ENCODE data around the gene LRMDA.

The LRMDA gene

GRCh38 chr10:75552171-75552570 lies 120.7 kb downstream of the LRMDA start:
- no peak overlapping the region for H3K27ac ChIP-seq (ENCODE audit: low read length)
- DNase-seq (no peak), ATAC-seq (ENCODE audit: insufficient read depth, low read depth) (no peak)
- no peak overlapping the region for H3K4me2 ChIP-seq (ENCODE audit: insufficient read depth, low read length)
- no peaks in the 10 kb centered on the region for H3K27me3 ChIP-seq (ENCODE audit: insufficient read depth, low read length, poor library complexity)
- H4K20me1 ChIP-seq (ENCODE audit: insufficient read depth, low read length) = no peaks in the 10 kb centered on the region
- H3K4me3 ChIP-seq (ENCODE audit: low read depth in 1 of 2, low read length in 2 of 2) = no peak overlapping the region
- TF ChIP-seq EZH2 (IDR thresholded peaks at IDR 0.05; ENCODE audit: borderline replicate concordance, low read depth, low read length, severe bottlenecking) (no peak), CTCF (IDR thresholded peaks at IDR 0.05; ENCODE audit: borderline replicate concordance, extremely low read depth, low read length, poor library complexity, severe bottlenecking) (no peak)
- no peaks in the 10 kb centered on the region for H3K4me1 ChIP-seq (ENCODE audit: insufficient read depth, low read length)
- H3K79me2 ChIP-seq (ENCODE audit: insufficient read depth, low read length) = no peaks in the 10 kb centered on the region
- H2AFZ ChIP-seq (ENCODE audit: low read depth, low read length) = no peak overlapping the region
- no peak overlapping the region for H3K9ac ChIP-seq (ENCODE audit: low read depth, low read length)
- no peaks in the 10 kb centered on the region for H3K9me3 ChIP-seq (ENCODE audit: insufficient read depth, low read length, severe bottlenecking)
- no peaks in the 10 kb centered on the region for H3K36me3 ChIP-seq (ENCODE audit: insufficient read depth, low read length)

GRCh38 chr10:75553550-75553949 lies 122.1 kb downstream of the LRMDA start:
- DNase-seq = no peak
- H3K36me3 ChIP-seq (ENCODE audit: insufficient read depth, low read length) = no peaks in the 10 kb centered on the region
- H3K27me3 ChIP-seq (ENCODE audit: insufficient read depth, low read length, poor library complexity) = no peaks in the 10 kb centered on the region
- no peaks in the 10 kb centered on the region for H3K9me3 ChIP-seq (ENCODE audit: insufficient read depth, low read length, severe bottlenecking)
- no peaks in the 10 kb centered on the region for H3K79me2 ChIP-seq (ENCODE audit: insufficient read depth, low read length)
- H2AFZ ChIP-seq (ENCODE audit: low read depth, low read length) = no peak overlapping the region
- no peak overlapping the region for H3K4me3 ChIP-seq (ENCODE audit: low read depth in 1 of 2, low read length in 2 of 2)
- no peak for ATAC-seq (ENCODE audit: insufficient read depth, low read depth)
- TF ChIP-seq EZH2 (IDR thresholded peaks at IDR 0.05; ENCODE audit: borderline replicate concordance, low read depth, low read length, severe bottlenecking) (no peak), CTCF (IDR thresholded peaks at IDR 0.05; ENCODE audit: borderline replicate concordance, extremely low read depth, low read length, poor library complexity, severe bottlenecking) (no peak)
- H3K4me2 ChIP-seq (ENCODE audit: insufficient read depth, low read length) = no peak overlapping the region
- no peak overlapping the region for H3K9ac ChIP-seq (ENCODE audit: low read depth, low read length)
- H4K20me1 ChIP-seq (ENCODE audit: insufficient read depth, low read length) = no peaks in the 10 kb centered on the region
- H3K27ac ChIP-seq (ENCODE audit: low read length) = no peak overlapping the region
- H3K4me1 ChIP-seq (ENCODE audit: insufficient read depth, low read length) = no peaks in the 10 kb centered on the region

GRCh38 chr10:75555323-75555722 lies 123.9 kb downstream of the LRMDA start:
- Histone ChIP-seq H3K4me3 (ENCODE audit: low read depth in 1 of 2, low read length in 2 of 2) (no peak overlapping the region), H3K79me2 (ENCODE audit: insufficient read depth, low read length) (no peaks in the 10 kb centered on the region), H2AFZ (ENCODE audit: low read depth, low read length) (no peak overlapping the region), H3K9ac (ENCODE audit: low read depth, low read length) (no peak overlapping the region), H3K27ac (ENCODE audit: low read length) (no peak overlapping the region), H3K27me3 (ENCODE audit: insufficient read depth, low read length, poor library complexity) (no peaks in the 10 kb centered on the region), H4K20me1 (ENCODE audit: insufficient read depth, low read length) (no peaks in the 10 kb centered on the region), H3K36me3 (ENCODE audit: insufficient read depth, low read length) (no peaks in the 10 kb centered on the region), H3K4me1 (ENCODE audit: insufficient read depth, low read length) (no peaks in the 10 kb centered on the region), H3K9me3 (ENCODE audit: insufficient read depth, low read length, severe bottlenecking) (no peaks in the 10 kb centered on the region), H3K4me2 (ENCODE audit: insufficient read depth, low read length) (no peak overlapping the region)
- TF ChIP-seq EZH2 (IDR thresholded peaks at IDR 0.05; ENCODE audit: borderline replicate concordance, low read depth, low read length, severe bottlenecking) (no peak), CTCF (IDR thresholded peaks at IDR 0.05; ENCODE audit: borderline replicate concordance, extremely low read depth, low read length, poor library complexity, severe bottlenecking) (no peak)
- DNase-seq (no peak), ATAC-seq (ENCODE audit: insufficient read depth, low read depth) (no peak)

- Histone ChIP-seq H2AFZ (ENCODE audit: low read depth, low read length) (no peak overlapping the region), H4K20me1 (ENCODE audit: insufficient read depth, low read length) (no peaks in the 10 kb centered on the region), H3K4me2 (ENCODE audit: insufficient read depth, low read length) (no peak overlapping the region), H3K36me3 (ENCODE audit: insufficient read depth, low read length) (no peaks in the 10 kb centered on the region), H3K4me1 (ENCODE audit: insufficient read depth, low read length) (no peaks in the 10 kb centered on the region), H3K79me2 (ENCODE audit: insufficient read depth, low read length) (no peaks in the 10 kb centered on the region), H3K9me3 (ENCODE audit: insufficient read depth, low read length, severe bottlenecking) (no peaks in the 10 kb centered on the region), H3K4me3 (ENCODE audit: low read depth in 1 of 2, low read length in 2 of 2) (no peak overlapping the region), H3K27me3 (ENCODE audit: insufficient read depth, low read length, poor library complexity) (no peaks in the 10 kb centered on the region), H3K27ac (ENCODE audit: low read length) (no peak overlapping the region), H3K9ac (ENCODE audit: low read depth, low read length) (no peak overlapping the region)
- ATAC-seq (ENCODE audit: insufficient read depth, low read depth) (no peak), DNase-seq (no peak)
- TF ChIP-seq CTCF (IDR thresholded peaks at IDR 0.05; ENCODE audit: borderline replicate concordance, extremely low read depth, low read length, poor library complexity, severe bottlenecking) = no peak
- TF ChIP-seq EZH2 (IDR thresholded peaks at IDR 0.05; ENCODE audit: borderline replicate concordance, low read depth, low read length, severe bottlenecking) = no peak
Measured at GRCh38 chr10:75556320-75556719, 124.9 kb downstream of the LRMDA start.

Measured in DND-41 (cell line).